Fibroblast of lung (primary cell): ENCODE results near the gene OGDHL. TPM values are rescaled to one million over a fixed set of nuclear protein-coding genes. Genes with fewer than 3 reads are reported as not detected.

Source experiments
- DNase-seq, 2 donors: peaks; one replicate each; pipeline versions ENCODE4 v3.0.0 to v3.0.0-alpha.2; 2010; ENCODE audit warnings: low read depth in 2 of 2
- H2AFZ ChIP-seq: 2 replicates; pipeline ENCODE4 v1.5.1; 2012; ENCODE audit warnings: low read length, control low read depth, inconsistent platforms
- H3K27ac ChIP-seq: 2 replicates; pipeline ENCODE4 v1.5.1; 2011; ENCODE audit warnings: low read length, control low read depth; ENCODE audit not compliant: insufficient read depth
- H3K27me3 ChIP-seq: 2 replicates; pipeline ENCODE4 v1.5.1; 2011; ENCODE audit warnings: mild to moderate bottlenecking, low read length; ENCODE audit not compliant: control insufficient read depth, insufficient read depth
- H3K36me3 ChIP-seq: 2 replicates; pipeline ENCODE4 v1.5.1; 2011; ENCODE audit warnings: low read length; ENCODE audit not compliant: control insufficient read depth, insufficient read depth
- H3K4me1 ChIP-seq: 2 replicates; pipeline ENCODE4 v1.5.1; 2011; ENCODE audit warnings: low read length; ENCODE audit not compliant: control insufficient read depth, insufficient read depth; ENCODE audit errors: extremely low read depth
- H3K4me2 ChIP-seq: 2 replicates; pipeline ENCODE4 v1.5.1; 2011; ENCODE audit warnings: low read length, control low read depth; ENCODE audit not compliant: insufficient read depth; ENCODE audit errors: extremely low read depth
- H3K4me3 ChIP-seq, 4 experiments: fragments of 200-600 bp in 1 of 4; sonication (generic) in 1 of 4; replicated peaks in 1 of 4; 2 replicates each; pipeline ENCODE4 v1.5.1; 2011 to 2016; ENCODE audit warnings: low read length in 4 of 4, low read depth in 3 of 4, mild to moderate bottlenecking in 3 of 4, control low read depth in 2 of 4, inconsistent platforms in 1 of 4, mixed read lengths in 1 of 4; ENCODE audit not compliant: insufficient read depth in 1 of 4; ENCODE audit errors: control extremely low read depth in 1 of 4
- H3K79me2 ChIP-seq: 2 replicates; pipeline ENCODE4 v1.5.1; 2012; ENCODE audit warnings: mild to moderate bottlenecking, low read length, inconsistent platforms; ENCODE audit not compliant: control insufficient read depth, insufficient read depth
- H3K9ac ChIP-seq: 2 replicates; pipeline ENCODE4 v1.5.1; 2011; ENCODE audit warnings: mild to moderate bottlenecking, low read length, control low read depth; ENCODE audit not compliant: insufficient read depth
- H3K9me3 ChIP-seq: 2 replicates; pipeline ENCODE4 v1.5.1; 2012; ENCODE audit warnings: low read depth, low read length; ENCODE audit not compliant: control insufficient read depth, insufficient read depth
- H4K20me1 ChIP-seq: 2 replicates; pipeline ENCODE4 v1.5.1; 2011; ENCODE audit warnings: low read length; ENCODE audit not compliant: control insufficient read depth, insufficient read depth; ENCODE audit errors: extremely low read depth
- CTCF ChIP-seq, 2 donors: IDR thresholded peaks in 1 of 2; conservative IDR thresholded peaks in 1 of 2; 1 replicate in 1 of 2; 2 replicates in 1 of 2; pipeline ENCODE4 v1.5.1; 2011 to 2012; ENCODE audit warnings: low read length in 2 of 2, control low read depth in 1 of 2, inconsistent platforms in 1 of 2, low read depth in 1 of 2, mild to moderate bottlenecking in 1 of 2
- EZH2 ChIP-seq: IDR thresholded peaks from 2 replicates; pipeline ENCODE4 v1.5.1; 2012; ENCODE audit warnings: low read length, control low read depth, mild to moderate bottlenecking; ENCODE audit errors: missing control alignments
- polyA plus RNA-seq, 2 donors: library from polyadenylated mRNA; depleted of rRNA in 1 of 2; stranded (reverse) in 1 of 2; unstranded in 1 of 2; fragments of >200 nt; gene quantifications; 2 replicates each; pipeline ENCODE4 v1.2.1, GENCODE V29; 2011 to 2012; ENCODE audit warnings: missing spikeins in 1 of 2
- total RNA-seq: library from RNA; depleted of rRNA; stranded (reverse); fragments of >200 nt; gene quantifications from 2 replicates; pipeline ENCODE4 v1.2.1, GENCODE V29; 2014

OGDHL gene
- total and polyA plus RNA-seq, 2 donors (not counting 1 experiment from before 2014, with no cell fraction given): under 0.01 to 0.06 TPM

- TF ChIP-seq EZH2 (no peak), CTCF (conservative IDR thresholded peaks at IDR 0.05 in 1 of 2, IDR thresholded peaks at IDR 0.05 in 1 of 2; ENCODE audit: low read depth in 1 of 2, low read length in 2 of 2) (no peak)
- no peak overlapping the region for H3K4me2 ChIP-seq
- no peaks in the 10 kb centered on the region for H3K79me2 ChIP-seq
- no peaks in the 10 kb centered on the region for H3K36me3 ChIP-seq
- DNase-seq: no peak
- H3K27ac ChIP-seq: no peak overlapping the region
- no peaks in the 10 kb centered on the region for H3K9me3 ChIP-seq
- peaks cover 14% of the 10 kb centered on the region for H3K27me3 ChIP-seq
- no peak overlapping the region for H3K9ac ChIP-seq
- H4K20me1 ChIP-seq: no peaks in the 10 kb centered on the region
- no peaks in the 10 kb centered on the region for H3K4me1 ChIP-seq
- H2AFZ ChIP-seq: no peak overlapping the region
- no peak overlapping the region for H3K4me3 ChIP-seq
Observed at GRCh38 chr10:49766484-49766883, 4.4 kb upstream of the OGDHL start.

DNA sequence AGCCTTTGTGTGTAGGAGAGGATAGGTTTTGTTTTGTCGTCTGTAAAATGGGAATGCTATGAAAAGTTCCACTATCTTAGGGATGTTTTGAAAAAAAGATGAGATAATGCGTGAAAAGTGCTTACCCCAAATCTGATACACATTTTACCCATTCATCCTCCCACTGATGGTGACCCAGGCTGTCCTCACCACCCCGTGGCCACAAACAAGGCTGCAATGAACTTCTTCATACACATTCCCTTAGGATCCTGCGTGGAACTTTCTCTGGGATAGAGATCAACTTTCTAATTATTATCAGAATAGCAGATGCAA is 399 bp upstream of the OGDHL start:
- Histone ChIP-seq H4K20me1 (no peaks in the 10 kb centered on the region), H2AFZ (no peak overlapping the region), H3K79me2 (no peaks in the 10 kb centered on the region), H3K4me1 (no peaks in the 10 kb centered on the region), H3K27ac (no peak overlapping the region), H3K9me3 (no peaks in the 10 kb centered on the region), H3K4me2 (peak overlapping the region; percentile 64), H3K27me3 (no peaks in the 10 kb centered on the region), H3K4me3 (peak overlapping the region in 3 of 4 experiments; percentile 31 to 44 (median 37)), H3K36me3 (no peaks in the 10 kb centered on the region), H3K9ac (no peak overlapping the region)
- TF ChIP-seq EZH2: no peak
- no peak for TF ChIP-seq CTCF (conservative IDR thresholded peaks at IDR 0.05 in 1 of 2, IDR thresholded peaks at IDR 0.05 in 1 of 2; ENCODE audit: low read depth in 1 of 2, low read length in 2 of 2)
- DNase-seq: no peak

- Histone ChIP-seq H2AFZ (no peak overlapping the region), H3K9ac (no peak overlapping the region), H4K20me1 (no peaks in the 10 kb centered on the region), H3K4me2 (peak overlapping the region; percentile 64), H3K27me3 (no peaks in the 10 kb centered on the region), H3K79me2 (no peaks in the 10 kb centered on the region), H3K36me3 (no peaks in the 10 kb centered on the region), H3K9me3 (no peaks in the 10 kb centered on the region), H3K4me3 (no peak overlapping the region), H3K4me1 (no peaks in the 10 kb centered on the region), H3K27ac (no peak overlapping the region)
- no peak for DNase-seq
- TF ChIP-seq CTCF (conservative IDR thresholded peaks at IDR 0.05 in 1 of 2, IDR thresholded peaks at IDR 0.05 in 1 of 2; ENCODE audit: low read depth in 1 of 2, low read length in 2 of 2) (no peak), EZH2 (no peak)
Observed at GRCh38 chr10:49761201-49761788, 828 bp downstream of the OGDHL start.
